Sigmoid colon (tissue), 7 donors: ENCODE measurements around the gene COL4A6. TPM values are rescaled to one million over a fixed set of nuclear protein-coding genes. Genes with fewer than 3 reads are reported as not detected.

Experiments used
- DNase-seq: peaks from one replicate; pipeline ENCODE4 v3.0.0-alpha.2; 2019
- H3K27ac ChIP-seq, 4 donors: fragments of 200-600 bp; sonication (generic); one replicate each; pipeline ENCODE4 v1.5.1; 2016 to 2019; ENCODE audit warnings: mild to moderate bottlenecking in 1 of 4
- H3K27me3 ChIP-seq, 3 donors: fragments of 200-600 bp; sonication (generic); one replicate each; pipeline ENCODE4 v1.5.1; 2019; ENCODE audit warnings: mild to moderate bottlenecking in 1 of 3
- H3K36me3 ChIP-seq, 4 donors: fragments of 200-600 bp; sonication (generic); one replicate each; pipeline ENCODE4 v1.5.1; 2016 to 2019
- H3K4me1 ChIP-seq, 4 donors: fragments of 200-600 bp; sonication (generic); one replicate each; pipeline ENCODE4 v1.5.1; 2017 to 2019
- H3K4me3 ChIP-seq, 4 donors: fragments of 200-600 bp; sonication (generic); one replicate each; pipeline ENCODE4 v1.5.1; 2017 to 2019; ENCODE audit warnings: mild to moderate bottlenecking in 2 of 4, moderate library complexity in 1 of 4
- H3K9me3 ChIP-seq, 4 donors: fragments of 200-600 bp in 3 of 4; sonication (generic) in 3 of 4; one replicate each; pipeline versions ENCODE4 v1.5.1 to v1.6.1; 2013 to 2019
- EP300 ChIP-seq, 4 donors: sonication (generic); formaldehyde crosslinking; IDR thresholded peaks; one replicate each; pipeline ENCODE4 v1.6.1; 2017; ENCODE audit warnings: antibody characterized with exemption in 4 of 4
- POLR2A ChIP-seq, 2 donors: fragments of 450-650 bp; IDR thresholded peaks; one replicate each; pipeline ENCODE4 v1.6.1; 2016; ENCODE audit warnings: antibody characterized with exemption in 2 of 2, mild to moderate bottlenecking in 2 of 2, moderate library complexity in 2 of 2
- POLR2AphosphoS5 ChIP-seq, 4 donors: sonication (generic); formaldehyde crosslinking; IDR thresholded peaks; one replicate each; pipeline ENCODE4 v1.6.1; 2017; ENCODE audit warnings: antibody characterized with exemption in 4 of 4
- WGBS, 2 donors: extraction: QIAGEN DNeasy Blood & Tissue Kit; methylation state at CpG; one replicate each; pipeline ENCODE4 v1.1.7; 2013; 5-methylcytosine and 5-hydroxymethylcytosine counted together
- intact Hi-C: fragments of 100-400 bp; cut with DNase I; formaldehyde crosslinking; loops from one replicate; pipeline ENCODE4 v1.15.1; 2023
- polyA plus RNA-seq, 3 donors: library from polyadenylated mRNA; stranded (reverse); fragments of 200-250 nt; gene quantifications; one replicate each; pipeline ENCODE4 v1.2.3, GENCODE V29; 2013
- total RNA-seq, 4 donors: library from RNA; depleted of rRNA; stranded (reverse); fragments of >200 nt; gene quantifications; one replicate each; pipeline ENCODE4 v1.1.0, GENCODE V29; 2016
- TF ChIP-seq, protein P1 (sequence below), 4 experiments: fragments of 450-650 bp in 3 of 4; fragments of 200-600 bp in 1 of 4; IDR thresholded peaks; one replicate each; pipeline ENCODE4 v1.5.1; 2016 to 2019; ENCODE audit warnings: antibody characterized with exemption in 4 of 4, mild to moderate bottlenecking in 3 of 4, moderate library complexity in 2 of 4
- donor health status: healthy with polysubstance abuse.
- donor health status: Bipolar disorder and iron deficiency.
- donor health status: healthy.

Gene COL4A6
- total and polyA plus RNA-seq, 7 donors, result 0.16 to 3.0 (median 0.36) TPM

DNA sequence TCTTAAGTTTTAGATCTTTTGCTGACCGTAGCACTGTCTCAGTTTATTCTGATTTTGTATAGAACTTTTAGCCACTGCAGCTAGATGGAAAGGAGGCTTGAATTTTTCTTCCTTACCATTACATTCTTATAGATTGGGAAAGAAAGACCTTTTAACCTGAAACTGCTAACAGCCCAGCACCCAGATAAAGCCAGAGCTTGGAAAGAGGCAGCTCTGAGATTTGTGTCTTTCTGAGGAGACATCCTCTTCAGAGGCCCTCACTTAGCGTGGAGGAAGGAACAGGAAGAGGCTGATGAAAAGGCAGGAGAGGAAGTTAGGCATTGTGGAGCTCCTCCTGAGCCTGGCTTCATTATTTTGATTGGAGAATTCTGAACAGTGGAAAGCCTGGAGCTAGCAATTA is 311.6 kb downstream of the COL4A6 start:
- H3K9me3 ChIP-seq, result no peaks in the 10 kb centered on the region
- no peak overlapping the region for H3K27ac ChIP-seq
- intact Hi-C loops, result no loop called here
- no peak overlapping the region for H3K4me3 ChIP-seq
- 86 to 91% methylated on average over 2 of the region's 2 CpGs for WGBS, 2 donors
- H3K27me3 ChIP-seq, result no peaks in the 10 kb centered on the region
- no peak for TF ChIP-seq POLR2AphosphoS5 (IDR thresholded peaks at IDR 0.05)
- no peak for TF ChIP-seq POLR2A (IDR thresholded peaks at IDR 0.05)
- TF ChIP-seq, protein P1, sequence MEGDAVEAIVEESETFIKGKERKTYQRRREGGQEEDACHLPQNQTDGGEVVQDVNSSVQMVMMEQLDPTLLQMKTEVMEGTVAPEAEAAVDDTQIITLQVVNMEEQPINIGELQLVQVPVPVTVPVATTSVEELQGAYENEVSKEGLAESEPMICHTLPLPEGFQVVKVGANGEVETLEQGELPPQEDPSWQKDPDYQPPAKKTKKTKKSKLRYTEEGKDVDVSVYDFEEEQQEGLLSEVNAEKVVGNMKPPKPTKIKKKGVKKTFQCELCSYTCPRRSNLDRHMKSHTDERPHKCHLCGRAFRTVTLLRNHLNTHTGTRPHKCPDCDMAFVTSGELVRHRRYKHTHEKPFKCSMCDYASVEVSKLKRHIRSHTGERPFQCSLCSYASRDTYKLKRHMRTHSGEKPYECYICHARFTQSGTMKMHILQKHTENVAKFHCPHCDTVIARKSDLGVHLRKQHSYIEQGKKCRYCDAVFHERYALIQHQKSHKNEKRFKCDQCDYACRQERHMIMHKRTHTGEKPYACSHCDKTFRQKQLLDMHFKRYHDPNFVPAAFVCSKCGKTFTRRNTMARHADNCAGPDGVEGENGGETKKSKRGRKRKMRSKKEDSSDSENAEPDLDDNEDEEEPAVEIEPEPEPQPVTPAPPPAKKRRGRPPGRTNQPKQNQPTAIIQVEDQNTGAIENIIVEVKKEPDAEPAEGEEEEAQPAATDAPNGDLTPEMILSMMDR (IDR thresholded peaks at IDR 0.05), result no peak
- TF ChIP-seq EP300 (IDR thresholded peaks at IDR 0.05), result no peak
- H3K4me1 ChIP-seq, result no peaks in the 10 kb centered on the region
- H3K36me3 ChIP-seq, result no peaks in the 10 kb centered on the region
- no peak for DNase-seq

DNA sequence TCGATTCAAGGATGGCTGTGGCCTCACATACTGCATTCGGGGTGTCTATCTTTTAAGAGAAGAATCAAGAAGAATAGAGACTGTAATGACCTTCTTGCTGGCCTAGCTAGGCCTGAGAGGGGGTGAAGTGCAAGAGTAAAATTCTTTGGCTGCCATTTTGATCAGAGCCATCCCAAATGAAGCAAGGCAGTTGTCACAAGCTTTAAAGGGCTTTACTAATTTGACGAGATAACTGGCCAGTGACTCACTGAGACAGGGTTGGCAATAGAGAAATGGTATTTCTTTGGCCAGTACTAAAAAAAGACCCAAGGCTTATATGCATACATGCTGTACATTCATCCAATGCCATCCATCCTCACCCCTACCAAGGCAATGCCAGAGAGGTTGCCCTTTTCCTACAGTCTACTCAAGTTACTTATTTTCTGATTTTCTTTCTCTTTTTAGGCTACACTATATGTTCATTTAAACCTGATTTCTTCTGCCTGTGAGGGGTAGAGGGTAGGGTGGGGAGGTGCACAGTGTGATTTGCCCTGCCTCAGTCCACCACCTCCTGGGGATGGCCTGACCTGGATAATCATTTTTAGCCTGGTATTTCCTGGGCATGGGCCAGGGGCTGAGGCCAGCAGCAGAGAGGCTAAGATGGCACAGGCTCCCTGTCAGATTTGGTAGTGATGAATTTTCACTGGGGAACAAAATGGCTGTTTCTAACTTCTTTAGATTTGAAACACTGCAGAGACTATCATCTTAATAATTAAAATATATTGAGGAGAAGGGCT is 314.4 kb downstream of the COL4A6 start:
- 97 to 98% methylated on average over 3 of the region's 3 CpGs for WGBS, 2 donors
- intact Hi-C loops, result no loop called here
- H3K4me1 ChIP-seq, result peaks cover 0 to 10% (median 2%) of the 10 kb centered on the region in 4 donors
- H3K27me3 ChIP-seq, result no peaks in the 10 kb centered on the region
- DNase-seq, result no peak
- no peaks in the 10 kb centered on the region for H3K9me3 ChIP-seq
- TF ChIP-seq, protein P1 (IDR thresholded peaks at IDR 0.05), result no peak
- TF ChIP-seq POLR2AphosphoS5 (IDR thresholded peaks at IDR 0.05), result no peak
- no peak for TF ChIP-seq POLR2A (IDR thresholded peaks at IDR 0.05)
- no peak overlapping the region for H3K4me3 ChIP-seq
- no peaks in the 10 kb centered on the region for H3K36me3 ChIP-seq
- no peak overlapping the region for H3K27ac ChIP-seq

DNA sequence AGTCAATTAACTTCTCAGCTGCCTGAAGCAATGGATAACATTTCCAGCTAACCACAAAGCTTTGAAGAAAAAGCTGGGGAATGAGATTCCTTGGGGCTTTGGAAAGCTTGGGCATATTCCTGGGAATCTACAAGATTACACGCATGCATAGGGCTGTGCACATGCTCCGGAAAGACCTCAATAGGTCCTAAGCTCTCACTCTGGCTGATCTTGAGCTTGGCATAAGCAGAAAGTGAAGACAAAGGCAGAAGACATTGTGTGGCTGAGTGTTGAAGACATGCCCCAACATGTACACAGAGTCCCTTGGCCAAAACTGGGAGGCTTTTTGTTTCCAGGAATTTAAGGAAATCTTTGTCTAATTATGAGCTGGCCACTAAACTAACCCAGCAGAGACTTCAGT is 315.5 kb downstream of the COL4A6 start:
- intact Hi-C loops, result no loop called here
- peaks cover 0 to 15% (median 2%) of the 10 kb centered on the region in 4 donors for H3K4me1 ChIP-seq
- TF ChIP-seq POLR2AphosphoS5 (IDR thresholded peaks at IDR 0.05), result no peak
- TF ChIP-seq, protein P1 (IDR thresholded peaks at IDR 0.05), result no peak
- TF ChIP-seq POLR2A (IDR thresholded peaks at IDR 0.05), result no peak
- TF ChIP-seq EP300 (IDR thresholded peaks at IDR 0.05), result no peak
- no peak overlapping the region for H3K27ac ChIP-seq
- no peak for DNase-seq
- 91 to 93% methylated on average over 2 of the region's 2 CpGs for WGBS, 2 donors
- no peak overlapping the region for H3K4me3 ChIP-seq
- no peaks in the 10 kb centered on the region for H3K9me3 ChIP-seq
- H3K36me3 ChIP-seq, result no peaks in the 10 kb centered on the region
- H3K27me3 ChIP-seq, result no peaks in the 10 kb centered on the region

DNA sequence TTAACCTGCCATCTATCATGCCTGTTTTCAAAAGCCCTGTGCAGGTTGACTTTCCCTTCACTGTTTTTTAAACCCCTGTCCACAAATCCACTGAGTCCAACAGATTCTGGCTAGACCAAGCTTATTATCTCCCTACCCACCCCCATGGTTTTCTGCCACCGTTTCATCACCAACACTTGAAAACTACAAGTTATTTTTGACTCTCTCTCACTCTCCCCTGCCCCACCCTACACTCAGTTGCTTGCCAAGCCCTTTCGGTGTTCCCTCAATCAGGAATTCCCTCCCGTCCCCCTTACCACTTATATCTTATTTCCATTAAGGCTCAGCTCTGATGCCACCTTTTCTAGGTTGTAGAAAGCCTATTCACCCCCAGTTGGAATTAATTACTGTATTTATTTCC is 316.9 kb downstream of the COL4A6 start:
- Histone ChIP-seq H3K27ac (no peak overlapping the region), H3K4me1 (peaks cover 0 to 15% (median 2%) of the 10 kb centered on the region in 4 donors), H3K36me3 (no peaks in the 10 kb centered on the region), H3K4me3 (no peak overlapping the region), H3K9me3 (no peaks in the 10 kb centered on the region), H3K27me3 (no peaks in the 10 kb centered on the region)
- TF ChIP-seq POLR2AphosphoS5 (IDR thresholded peaks at IDR 0.05), result no peak
- TF ChIP-seq, protein P1 (IDR thresholded peaks at IDR 0.05), result no peak
- no peak for TF ChIP-seq EP300 (IDR thresholded peaks at IDR 0.05)
- TF ChIP-seq POLR2A (IDR thresholded peaks at IDR 0.05), result no peak
- intact Hi-C loops, result no loop called here
- WGBS, 2 donors, result 28 to 66% methylated on average over 3 of the region's 3 CpGs
- no peak for DNase-seq
